Skin of body (tissue), 3 donors: ENCODE data around the gene TMEM11. TPM values are rescaled to one million over a fixed set of nuclear protein-coding genes. Genes with fewer than 3 reads are reported as not detected.
A peak's percentile ranks its signal among the peaks of the same experiment; 100 is the strongest.

Experiments used
- DNase-seq: peaks from one replicate; lab custom pipeline; 2025; lab: John Stamatoyannopoulos, UW
- small RNA-seq: library from RNA; depleted of rRNA; stranded (forward); fragments of <200 nt; gene quantifications from one replicate; pipeline ENCODE3, GENCODE V24; 2014; ENCODE audit warnings: low replicate concordance
- total RNA-seq: library from RNA; depleted of rRNA; stranded (reverse); fragments of >200 nt; gene quantifications from one replicate; pipeline ENCODE4 v1.2.3, GENCODE V29; 2014

Gene TMEM11
- total RNA-seq, 1 donor from 2014 or later, result 12.1 TPM

- no peak for DNase-seq
These were observed 50.9 kb downstream of the TMEM11 start for GRCh38 chr17:21163101-21163500.

- peak; percentile 70 for DNase-seq
These were observed 51.6 kb downstream of the TMEM11 start for GRCh38 chr17:21162394-21162775.

DNA sequence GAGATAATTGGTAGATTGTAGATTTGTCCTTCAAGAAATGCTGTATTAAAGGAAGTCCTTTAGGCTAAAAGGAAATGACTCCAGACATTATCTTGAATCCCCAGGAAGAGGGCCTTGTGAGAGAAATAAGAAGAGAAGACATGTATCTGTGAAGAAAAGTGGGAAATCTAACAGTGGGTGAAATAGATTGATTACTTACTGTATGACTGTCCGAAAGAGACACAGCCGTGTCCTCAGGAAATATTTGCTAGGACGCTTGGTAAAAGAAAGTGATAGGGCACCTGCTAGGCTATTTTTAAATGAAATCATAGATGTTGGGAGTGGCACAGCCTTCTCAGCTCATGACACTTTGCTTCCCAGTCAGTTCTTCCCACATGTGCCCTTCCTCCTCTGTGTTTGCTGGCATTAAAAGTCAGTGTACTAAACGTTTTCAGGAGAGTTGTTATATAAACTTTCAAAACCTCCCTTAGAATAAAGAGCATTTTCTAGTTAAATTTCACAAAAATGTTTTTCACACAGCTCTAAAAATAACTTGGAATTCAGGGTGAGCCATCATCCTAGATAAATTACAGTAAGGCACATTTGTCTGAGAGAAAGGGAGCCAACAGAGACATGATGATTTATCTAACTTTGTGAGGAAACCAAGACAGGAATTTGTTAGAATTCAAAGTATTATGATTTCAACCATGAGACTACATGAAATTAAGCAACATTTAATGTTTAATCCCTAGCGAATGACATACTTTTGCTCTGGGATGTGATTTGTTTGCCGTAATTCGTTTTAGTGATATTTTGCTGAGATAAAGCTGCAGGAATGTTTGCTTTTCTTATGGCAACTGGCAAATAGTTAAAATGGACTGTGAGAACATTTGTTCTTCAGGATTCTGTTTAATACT, 52.2 kb downstream of the TMEM11 start:
- DNase-seq, result peak; percentile 70

DNA sequence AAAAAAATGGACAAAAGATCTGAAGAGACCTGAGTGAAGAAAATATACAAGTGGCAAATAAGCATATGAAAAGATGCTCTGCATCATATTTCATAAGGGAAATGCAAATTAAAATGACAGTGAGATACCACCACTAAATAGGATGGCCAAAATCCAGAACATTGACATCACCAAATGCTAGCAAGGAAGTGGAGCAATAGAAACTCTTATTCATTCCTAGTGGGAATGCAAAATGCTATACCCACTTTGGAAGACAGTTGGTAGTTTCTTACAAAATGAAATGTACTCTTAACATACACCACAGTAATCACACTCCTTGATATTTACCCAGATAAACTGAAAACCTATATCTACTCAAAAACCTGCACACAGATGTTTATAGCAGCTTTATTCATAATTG, 53.6 kb downstream of the TMEM11 start:
- no peak for DNase-seq

DNA sequence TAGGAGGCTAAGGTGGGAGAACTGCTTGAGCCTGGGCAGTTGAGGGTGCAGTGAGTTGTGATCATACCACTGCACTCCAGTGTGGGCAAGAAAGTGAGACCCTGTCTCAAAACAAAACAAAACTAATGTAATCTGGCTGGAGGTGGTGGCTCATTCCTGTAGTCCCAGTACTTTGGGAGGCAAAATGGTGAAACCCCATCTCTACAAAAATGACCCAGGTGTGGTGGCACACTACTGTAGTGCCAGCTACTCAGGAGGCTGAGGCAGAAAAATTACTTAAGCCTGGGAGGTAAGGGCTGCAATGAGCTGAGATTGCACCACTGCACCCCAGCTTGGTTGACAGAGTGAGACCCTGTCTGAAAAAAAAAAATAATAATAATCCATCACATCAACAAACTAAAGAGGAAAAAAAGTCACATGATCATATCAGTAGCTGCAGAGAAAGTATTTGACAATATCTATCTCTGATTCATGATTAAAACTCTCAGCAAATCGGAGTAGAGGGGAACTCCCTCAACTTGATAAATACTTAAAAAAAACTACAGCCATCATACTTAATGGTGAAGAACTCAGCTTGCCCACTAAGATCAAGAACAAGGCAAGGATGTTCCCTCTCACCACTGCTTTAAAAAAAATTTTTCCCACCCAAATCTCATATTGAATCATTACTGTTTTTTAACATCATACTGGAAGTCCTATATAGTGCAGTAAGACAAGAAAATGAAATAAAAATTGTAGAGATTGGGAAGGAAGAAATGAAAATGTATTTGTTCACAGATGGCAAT, 56.2 kb downstream of the TMEM11 start:
- DNase-seq, result no peak

- DNase-seq, result no peak
These were observed 61.2 kb downstream of the TMEM11 start for GRCh38 chr17:21152731-21153130.

DNA sequence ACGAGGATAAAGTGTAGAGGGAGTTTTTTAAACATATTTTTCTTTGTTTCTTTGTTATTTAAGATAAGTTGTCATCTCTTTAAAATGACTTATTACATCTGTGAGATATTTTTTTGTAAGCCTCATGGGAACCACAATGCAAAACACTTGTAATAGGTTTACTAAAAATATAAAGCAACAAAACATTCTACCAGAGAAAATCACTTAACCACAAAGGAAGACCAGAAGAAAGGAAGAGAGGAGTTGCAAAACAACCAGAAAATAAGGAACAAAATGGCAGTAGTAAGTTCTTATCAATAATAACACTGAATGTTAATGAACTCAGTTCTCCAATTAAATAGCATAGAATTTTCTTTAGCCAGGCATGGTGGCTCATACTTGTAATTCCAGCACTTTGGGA, 64.3 kb downstream of the TMEM11 start:
- no peak for DNase-seq

Small RNA genes within 50 kb of the gene (small RNA-seq; reads per million reads assigned to genes)
- gene RN7SL426P, result not detected

Other genes starting within 250 kb of the TMEM11 start
- 137 TPM for gene USP22, start 171.2 kb downstream of the TMEM11 start, total RNA-seq
- gene DHRS7B, start 87.2 kb downstream of the TMEM11 start, total RNA-seq, result 13.8 TPM
- 3.6 TPM for gene NATD1, start 39.2 kb upstream of the TMEM11 start, total RNA-seq
- 19.8 TPM for gene MAP2K3, start 70.5 kb upstream of the TMEM11 start, total RNA-seq
- gene KCNJ12, start 162.2 kb upstream of the TMEM11 start, total RNA-seq, result 3.1 TPM